Measurements from ENCODE around the gene GPR82. TPM values are rescaled to one million over a fixed set of nuclear protein-coding genes. Genes with fewer than 3 reads are reported as not detected.
"Not testable (repeated sequence)": the region's sequence is repeated elsewhere in the genome, so short reads cannot be mapped to it uniquely, and the experiment has no call there.

GPR82 gene
- total RNA-seq, 1 donor from 2014 or later, result 0.42 TPM

GRCh38 chrX:41718481-41719235, 5.3 kb upstream of the GPR82 start:
- DNase-seq (ENCODE audit: low spot score), result no peak

GRCh38 chrX:41719610-41720009, 4.4 kb upstream of the GPR82 start:
- DNase-seq (ENCODE audit: low spot score), result not testable (repeated sequence)

DNA sequence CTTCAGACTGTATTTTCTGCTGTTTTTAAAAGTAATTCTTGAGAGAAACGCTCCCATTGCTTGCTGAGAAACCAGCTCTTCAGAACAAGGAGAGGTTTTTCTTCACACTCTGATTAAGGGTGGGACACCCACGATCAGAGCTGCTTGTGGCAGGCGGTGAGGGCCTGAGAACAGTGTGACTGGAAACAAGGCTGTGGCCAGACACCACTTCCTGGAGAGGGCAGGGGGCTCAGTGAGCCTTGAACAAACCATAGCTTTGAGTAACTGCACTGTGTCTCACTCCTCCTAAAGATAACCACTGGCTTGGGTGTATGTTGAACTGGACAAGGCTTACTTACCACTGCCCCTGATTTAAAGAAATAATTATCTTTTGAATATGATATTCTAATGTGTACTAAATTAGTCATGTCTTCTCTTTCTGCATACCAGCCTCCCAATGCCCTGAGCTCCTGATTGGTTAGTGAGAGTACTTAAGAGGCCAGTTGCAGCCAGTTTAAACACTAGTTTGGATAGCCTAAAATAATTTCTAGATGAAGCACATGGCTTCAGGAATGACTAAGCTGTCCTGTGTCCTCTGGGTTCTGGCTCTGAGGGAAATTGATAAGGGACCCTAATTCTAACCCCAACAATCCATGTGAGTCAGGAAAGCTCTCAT, 3.7 kb upstream of the GPR82 start:
- no peak for DNase-seq (ENCODE audit: low spot score)

DNA sequence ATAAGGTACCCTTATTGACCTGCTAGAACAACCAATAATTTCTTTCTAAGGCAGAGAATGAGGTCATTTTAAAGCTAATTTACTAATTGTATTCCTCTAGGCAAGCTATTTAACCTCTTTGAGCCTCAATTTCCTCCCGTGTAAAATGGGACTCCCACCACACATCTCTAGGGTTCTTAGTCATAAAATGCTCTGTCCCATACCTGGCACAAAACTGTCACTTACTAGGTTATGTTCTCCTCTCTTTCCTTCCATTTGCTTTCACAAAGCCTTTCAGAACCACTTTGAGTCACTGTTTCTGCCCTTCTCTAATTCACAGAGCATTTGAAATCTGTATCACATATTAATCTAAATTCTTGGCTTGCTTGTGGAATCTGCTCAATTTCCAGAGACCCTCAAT, 2.4 kb upstream of the GPR82 start:
- no peak for DNase-seq (ENCODE audit: low spot score)

DNA sequence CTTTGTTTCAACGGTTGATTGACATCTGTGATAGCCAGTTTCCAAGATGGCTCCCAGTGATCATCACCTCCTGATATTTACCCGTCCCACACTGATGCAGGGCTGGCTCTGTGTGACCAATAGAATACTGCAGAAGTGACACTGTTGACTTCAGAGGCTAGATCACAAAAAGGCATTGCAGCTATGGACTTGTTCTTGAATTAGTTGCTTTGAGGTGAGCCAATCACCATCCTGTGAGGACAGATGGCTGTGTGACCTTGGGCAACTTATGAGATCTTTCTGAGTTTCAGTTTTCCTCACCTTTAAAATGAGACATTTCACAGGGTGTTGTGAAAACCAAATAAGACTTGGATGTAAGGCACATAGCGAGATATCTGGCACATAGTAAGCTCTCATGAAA, 1.8 kb upstream of the GPR82 start:
- DNase-seq (ENCODE audit: low spot score), result no peak

GRCh38 chrX:41722816-41723618, 964 bp upstream of the GPR82 start:
- no peak for DNase-seq (ENCODE audit: low spot score)

- DNase-seq (ENCODE audit: low spot score), result no peak
Observed at GRCh38 chrX:41728125-41728524, 4.1 kb downstream of the GPR82 start.

- DNase-seq (ENCODE audit: low spot score), result no peak
Observed at GRCh38 chrX:41730081-41730480, 6.1 kb downstream of the GPR82 start.

- no peak for DNase-seq (ENCODE audit: low spot score)
Observed at GRCh38 chrX:41732260-41732659, 8.3 kb downstream of the GPR82 start.

GRCh38 chrX:41733939-41734338, 10.0 kb downstream of the GPR82 start:
- no peak for DNase-seq (ENCODE audit: low spot score)

GRCh38 chrX:41734530-41734929, 10.5 kb downstream of the GPR82 start:
- no peak for DNase-seq (ENCODE audit: low spot score)

GRCh38 chrX:41737065-41737464, 13.1 kb downstream of the GPR82 start:
- no peak for DNase-seq (ENCODE audit: low spot score)

DNA sequence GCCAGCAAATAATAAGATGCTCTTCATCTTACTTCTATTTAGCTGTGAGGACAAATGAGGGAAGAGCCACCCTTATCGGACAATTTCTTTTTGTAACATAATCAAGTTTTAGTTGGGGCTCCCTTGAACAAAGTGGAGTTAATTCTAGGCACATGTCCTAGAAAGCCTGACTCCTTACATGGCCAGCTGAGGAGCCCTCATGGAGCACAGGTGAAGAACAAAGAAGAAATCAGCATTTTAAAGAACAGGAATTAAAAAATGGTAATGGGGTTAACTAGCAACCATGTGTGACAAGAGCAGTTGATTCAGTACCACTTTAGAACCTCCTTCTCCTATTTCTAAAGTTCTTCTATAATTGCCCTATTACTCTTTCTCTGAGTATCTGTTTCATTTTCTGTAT, 15.9 kb downstream of the GPR82 start:
- no peak for DNase-seq (ENCODE audit: low spot score)

DNA sequence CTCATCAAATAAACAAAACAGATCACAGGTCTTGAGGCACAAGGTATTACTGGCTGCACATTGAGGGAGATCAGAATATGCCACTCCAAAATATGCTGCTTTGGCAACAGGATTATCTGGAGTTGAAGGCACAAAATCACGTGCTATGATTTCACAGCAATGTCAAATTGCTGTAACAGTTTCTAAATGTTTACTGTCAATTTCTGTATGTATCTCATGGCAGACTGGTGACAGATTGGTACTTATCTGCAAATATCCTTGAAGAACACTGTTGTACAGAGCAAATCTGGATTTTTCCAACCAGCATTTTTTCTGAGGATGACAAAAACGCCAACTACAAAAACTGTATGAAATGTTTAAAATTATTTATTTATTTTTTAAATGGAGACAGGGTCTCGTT, 26.7 kb downstream of the GPR82 start:
- DNase-seq (ENCODE audit: low spot score), result no peak

DNA sequence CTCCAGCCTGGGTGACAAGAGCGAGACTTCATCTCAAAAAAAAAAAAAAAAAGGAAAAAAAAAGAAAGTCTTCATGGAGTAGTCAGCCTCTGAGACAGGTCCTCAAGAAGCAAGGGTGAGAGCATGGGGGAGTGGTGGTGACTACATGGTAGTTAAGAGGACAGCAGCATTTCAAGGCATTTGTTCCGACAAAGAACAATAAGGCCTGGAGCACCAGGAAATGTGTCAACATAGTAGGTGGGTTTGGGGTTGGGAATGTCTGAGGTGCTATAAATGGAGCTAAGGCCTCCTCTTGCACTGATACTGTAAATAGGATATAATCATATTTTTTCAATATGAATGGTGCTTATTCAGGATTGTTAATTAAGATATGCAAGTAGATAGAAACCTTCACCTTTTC, 34.4 kb downstream of the GPR82 start:
- DNase-seq (ENCODE audit: low spot score), result no peak

DNA sequence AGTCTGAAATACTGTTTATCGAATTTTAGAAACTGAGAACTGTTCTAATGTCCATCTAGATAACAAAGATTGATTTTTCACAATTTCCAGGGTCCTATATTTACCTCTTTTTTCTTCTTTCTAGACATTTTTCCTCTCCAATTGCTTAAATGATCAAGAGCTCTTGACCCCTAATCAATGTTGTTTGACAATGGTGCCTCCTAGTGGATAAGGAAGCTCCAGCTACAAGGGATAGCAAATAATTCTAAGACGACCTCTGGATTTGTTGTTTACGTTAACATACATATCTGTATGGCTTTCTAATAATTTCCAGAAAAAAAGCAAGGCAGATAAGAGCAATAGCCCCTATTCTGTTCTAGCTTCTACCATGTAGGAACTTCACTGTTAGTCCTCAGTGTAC, 35.8 kb downstream of the GPR82 start:
- no peak for DNase-seq (ENCODE audit: low spot score)

DNA sequence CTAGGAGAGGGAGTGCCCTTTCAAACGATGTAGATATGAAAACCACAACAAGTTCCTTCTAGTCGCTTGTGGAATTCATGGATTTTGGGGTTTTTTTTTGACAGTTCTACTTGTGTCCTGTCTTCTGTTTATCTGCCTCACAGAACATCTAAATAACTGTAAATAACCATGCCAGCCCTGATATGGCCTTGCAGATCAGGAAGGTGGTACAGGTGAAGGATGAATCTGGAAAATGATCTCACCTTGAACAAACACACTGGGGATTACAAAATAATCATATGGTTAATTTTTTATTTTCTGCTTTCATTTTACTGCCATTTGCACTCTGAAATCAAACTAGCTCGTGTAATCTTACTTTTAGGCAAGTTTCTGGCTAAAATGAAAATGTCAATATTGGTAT, 37.2 kb downstream of the GPR82 start:
- DNase-seq (ENCODE audit: low spot score), result no peak

DNA sequence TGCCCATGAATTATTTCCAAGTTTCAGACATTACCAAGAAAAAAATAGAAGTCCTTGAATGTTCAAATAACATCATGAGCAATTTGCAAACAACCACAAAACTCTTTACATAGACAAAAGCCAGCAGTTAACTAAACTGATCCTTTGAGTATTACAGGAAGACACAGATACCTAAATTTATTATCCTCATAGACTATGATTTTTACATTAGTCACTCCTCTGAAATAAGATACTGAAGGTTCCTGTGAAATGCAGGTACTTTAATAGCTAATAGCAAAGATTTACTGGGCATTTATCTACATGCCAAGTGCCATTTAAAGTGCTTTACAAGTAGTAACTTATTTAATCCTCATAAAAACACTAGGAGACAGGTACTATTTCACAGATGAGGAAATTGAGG, 37.7 kb downstream of the GPR82 start:
- DNase-seq (ENCODE audit: low spot score), result no peak

GRCh38 chrX:41779030-41779564, 55.1 kb downstream of the GPR82 start:
- DNase-seq (ENCODE audit: low spot score), result no peak

Data from mesenteric fat pad (tissue), 1 donor.